CD4-positive, alpha-beta T cell treated with Interleukin-10 for 1 hour (primary cell): ENCODE results near the gene COBLL1.
A peak's percentile ranks its signal among the peaks of the same experiment; 100 is the strongest.

Experiments used
- DNase-seq: peaks from one replicate; pipeline ENCODE4 v3.0.0-alpha.2; 2020

The COBLL1 gene

DNA sequence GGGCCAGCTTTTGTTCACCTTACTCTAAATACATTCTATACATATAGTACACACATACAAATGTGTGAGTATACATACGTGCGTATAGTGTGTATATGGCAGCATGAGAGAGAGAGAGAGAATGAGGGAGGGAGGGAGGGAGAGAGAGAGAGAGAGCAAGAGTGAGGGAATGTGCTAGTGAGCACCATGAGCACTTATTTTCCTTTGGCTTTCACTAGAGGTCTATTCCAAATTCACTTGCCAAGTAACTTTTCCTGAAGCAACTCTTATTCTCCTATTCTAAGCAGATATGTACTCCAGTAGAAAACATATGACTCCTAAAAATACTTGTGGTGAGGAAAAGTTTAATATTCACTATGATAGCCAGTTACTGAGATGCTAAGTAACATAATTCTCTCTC is 85.7 kb downstream of the COBLL1 start:
- DNase-seq, result no peak

DNA sequence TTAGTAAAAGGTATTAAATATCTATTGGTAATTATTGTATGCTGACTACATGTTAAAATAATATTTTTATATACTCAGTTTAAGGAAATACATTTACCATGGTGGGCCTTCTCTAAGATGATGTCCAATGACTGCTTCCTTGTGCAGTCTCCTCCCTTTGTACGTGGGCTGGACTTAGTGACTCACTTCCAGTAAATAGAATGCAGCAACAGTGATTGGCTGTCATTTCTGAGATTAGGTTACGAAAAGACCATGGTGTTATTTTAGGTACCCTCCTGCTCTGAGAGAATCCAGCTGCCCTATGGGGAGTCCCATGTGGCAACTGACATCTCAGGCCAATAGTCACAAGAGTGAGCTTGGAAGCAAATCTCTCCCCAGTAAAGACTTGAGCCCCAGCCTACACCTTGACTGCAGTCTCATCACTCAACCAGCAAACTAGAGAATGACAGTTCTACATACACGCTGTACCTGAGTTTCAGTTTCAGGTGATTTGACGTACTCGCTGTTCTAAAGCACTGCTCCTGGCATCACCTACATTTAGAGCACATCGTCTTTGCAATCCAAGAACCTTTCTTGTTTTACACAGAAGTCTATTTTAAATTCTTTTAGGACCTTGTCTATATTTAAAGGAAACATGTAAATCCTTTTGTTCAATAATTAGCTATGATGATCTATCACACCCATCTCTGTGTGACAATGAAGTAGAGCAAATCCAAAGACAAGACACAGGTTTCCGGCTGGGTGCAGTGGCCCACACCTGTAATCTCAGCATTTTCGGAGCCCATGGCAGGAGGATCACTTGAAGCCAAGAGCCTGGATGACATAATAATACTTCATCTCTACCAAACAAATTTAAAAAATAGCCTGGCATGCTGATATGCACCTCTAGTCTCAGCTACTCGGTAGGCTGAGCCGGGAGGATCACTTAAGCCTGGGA is 87.2 kb downstream of the COBLL1 start:
- DNase-seq, result no peak

- no peak for DNase-seq
These were observed 88.7 kb downstream of the COBLL1 start for GRCh38 chr2:164752956-164753355.

GRCh38 chr2:164747783-164748433 is 93.7 kb downstream of the COBLL1 start:
- no peak for DNase-seq

DNA sequence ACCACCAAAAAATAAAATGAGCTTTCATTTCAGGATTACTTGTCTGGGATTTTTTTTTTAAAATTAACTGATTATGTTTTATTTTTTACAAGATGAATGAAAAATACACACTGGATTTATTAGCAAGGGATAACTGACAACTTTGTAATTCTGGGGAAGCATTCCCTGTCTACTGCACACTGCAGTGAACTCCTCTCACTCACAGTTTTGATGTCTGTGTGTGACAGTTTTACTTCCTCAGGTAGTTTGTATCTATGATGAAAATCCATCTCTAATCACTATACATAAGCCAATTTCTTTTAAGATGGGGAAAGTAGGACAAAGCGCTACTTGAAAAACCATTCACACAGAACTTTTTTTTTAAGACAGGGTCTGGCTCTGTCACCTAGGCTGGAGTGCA is 94.5 kb downstream of the COBLL1 start:
- no peak for DNase-seq

- DNase-seq, result no peak
These were observed 94.9 kb downstream of the COBLL1 start for GRCh38 chr2:164746713-164747112.

- DNase-seq, result no peak
These were observed 96.4 kb downstream of the COBLL1 start for GRCh38 chr2:164745012-164745797.

DNA sequence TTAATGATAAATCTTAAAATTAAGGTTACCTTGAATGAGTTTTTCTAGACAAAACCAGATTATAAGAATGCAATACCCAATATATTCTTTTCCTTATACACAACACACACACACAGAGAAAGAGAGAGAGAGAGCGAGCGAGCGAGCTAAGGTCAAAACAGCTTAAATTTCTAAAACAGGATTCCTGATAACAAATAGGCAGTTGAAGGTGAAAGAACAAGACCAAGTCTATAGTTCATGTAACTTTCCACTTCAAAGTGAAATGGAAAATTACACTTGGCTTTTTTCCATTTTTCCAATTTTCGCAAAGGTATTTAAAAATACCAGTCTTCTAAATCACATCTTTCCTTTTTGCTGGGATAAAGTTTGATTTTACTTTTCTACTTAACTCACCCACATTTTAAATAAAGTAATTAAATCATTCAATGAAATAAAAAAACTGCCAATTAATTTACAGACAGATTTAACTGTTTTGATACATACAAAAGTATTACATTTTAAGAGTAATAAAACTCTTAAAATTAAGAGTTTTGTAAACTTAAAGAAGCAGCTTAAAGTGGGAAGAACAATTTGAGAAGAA is 98.8 kb downstream of the COBLL1 start:
- no peak for DNase-seq

GRCh38 chr2:164739966-164740365 is 101.7 kb downstream of the COBLL1 start:
- no peak for DNase-seq

GRCh38 chr2:164737612-164738081 is 104.0 kb downstream of the COBLL1 start:
- DNase-seq, result peak; percentile 20

DNA sequence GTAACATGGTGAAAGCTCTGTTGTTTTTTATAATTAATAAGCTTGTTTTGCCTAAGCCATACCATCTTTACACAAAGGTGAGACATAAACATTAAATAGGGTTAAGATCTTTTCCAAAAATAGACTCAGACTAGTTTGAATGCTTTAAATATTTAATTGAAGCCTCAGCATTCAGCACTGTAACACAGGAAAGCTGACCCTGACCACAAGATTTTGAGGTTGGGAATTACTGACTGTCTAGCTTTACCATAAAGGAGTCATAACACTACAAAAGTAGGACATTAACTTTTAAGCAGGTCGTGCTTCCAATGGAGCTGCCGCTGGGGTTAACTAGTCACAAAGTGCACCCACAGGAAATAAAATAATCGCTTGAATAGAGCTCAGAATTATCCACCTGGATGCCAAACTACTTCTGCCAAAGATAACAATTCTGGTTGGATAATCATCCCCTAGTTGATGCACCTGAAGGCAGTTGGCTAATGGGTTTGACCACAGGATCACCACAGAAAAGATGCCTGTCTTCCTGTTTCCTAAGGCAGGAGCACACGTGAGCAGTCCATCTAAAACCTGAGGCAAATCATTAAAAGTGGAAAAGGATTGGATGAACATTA is 106.2 kb downstream of the COBLL1 start:
- no peak for DNase-seq

- no peak for DNase-seq
These were observed 107.4 kb downstream of the COBLL1 start for GRCh38 chr2:164734196-164734595.

DNA sequence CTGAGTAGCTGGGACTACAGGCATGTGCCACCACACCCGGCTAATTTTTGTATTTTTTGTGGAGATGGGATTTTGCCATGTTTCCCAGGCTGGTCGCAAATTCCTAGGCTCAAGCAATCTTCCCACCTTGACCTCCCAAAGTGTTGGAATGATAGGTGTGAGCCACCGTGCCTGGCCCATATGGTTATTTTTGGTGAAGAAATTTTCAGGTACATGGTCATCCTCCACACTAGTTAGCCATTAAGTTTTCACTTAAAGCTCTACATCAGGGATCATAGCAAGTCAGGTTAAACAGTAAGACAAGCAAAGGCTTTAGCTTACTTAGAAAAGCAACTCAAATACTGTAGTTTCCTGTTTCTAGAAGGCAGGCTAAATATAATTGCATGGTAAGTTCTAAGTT is 116.1 kb downstream of the COBLL1 start:
- DNase-seq, result no peak

DNA sequence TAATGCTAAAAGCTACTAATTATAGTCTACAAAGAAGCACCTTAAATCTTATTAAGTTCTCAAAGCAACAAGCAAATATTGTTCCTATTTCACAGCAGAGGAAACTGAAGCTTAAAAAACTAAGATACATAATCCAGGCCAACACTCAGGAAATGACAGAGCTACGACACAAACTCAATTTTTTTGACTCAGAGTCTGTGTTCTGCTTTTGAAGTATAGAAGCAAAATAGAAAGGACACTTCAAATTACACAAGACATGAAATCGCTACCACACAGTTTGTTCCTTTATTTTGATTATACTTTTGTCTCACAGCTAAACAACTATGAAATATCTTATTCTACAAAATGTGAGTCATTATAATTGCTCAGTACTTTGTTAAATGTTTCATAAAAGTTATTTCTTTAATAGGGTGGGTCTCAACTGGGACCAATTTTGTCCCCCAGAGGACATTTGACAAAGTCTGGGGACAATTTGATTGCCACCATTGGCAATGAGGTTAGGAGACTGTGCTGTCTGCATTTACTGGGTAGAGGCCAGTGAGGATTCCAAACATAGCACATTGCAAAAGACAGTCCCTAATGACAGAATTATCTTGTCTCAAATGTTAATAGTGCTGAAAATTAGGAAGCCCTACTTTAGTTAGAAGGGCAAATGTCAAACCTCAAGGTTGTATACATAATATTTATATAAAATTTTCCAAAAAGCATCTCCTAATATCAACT is 118.8 kb downstream of the COBLL1 start:
- no peak for DNase-seq

DNA sequence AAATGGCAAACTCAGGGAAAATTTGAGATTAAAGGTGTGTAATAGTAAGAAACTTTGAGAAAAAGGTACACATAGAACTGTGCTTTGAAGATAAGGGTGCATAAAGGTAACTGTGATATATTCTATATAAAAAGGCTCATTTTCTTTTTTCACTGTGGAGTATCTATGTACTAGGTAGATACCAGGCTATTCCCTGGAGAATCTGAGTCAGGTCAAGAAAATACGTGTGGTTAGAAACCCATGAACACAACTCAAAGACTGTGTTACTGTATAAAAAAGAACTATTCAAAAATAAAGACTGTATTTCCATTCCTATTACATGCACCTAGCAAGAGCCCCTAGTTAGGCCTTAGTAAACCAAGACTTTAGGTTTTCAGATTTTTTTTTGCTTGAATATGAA is 120.2 kb downstream of the COBLL1 start:
- DNase-seq, result no peak

- no peak for DNase-seq
These were observed 121.4 kb downstream of the COBLL1 start for GRCh38 chr2:164719996-164720941.

GRCh38 chr2:164717000-164717803 is 124.4 kb downstream of the COBLL1 start:
- DNase-seq, result peak; percentile 7

DNA sequence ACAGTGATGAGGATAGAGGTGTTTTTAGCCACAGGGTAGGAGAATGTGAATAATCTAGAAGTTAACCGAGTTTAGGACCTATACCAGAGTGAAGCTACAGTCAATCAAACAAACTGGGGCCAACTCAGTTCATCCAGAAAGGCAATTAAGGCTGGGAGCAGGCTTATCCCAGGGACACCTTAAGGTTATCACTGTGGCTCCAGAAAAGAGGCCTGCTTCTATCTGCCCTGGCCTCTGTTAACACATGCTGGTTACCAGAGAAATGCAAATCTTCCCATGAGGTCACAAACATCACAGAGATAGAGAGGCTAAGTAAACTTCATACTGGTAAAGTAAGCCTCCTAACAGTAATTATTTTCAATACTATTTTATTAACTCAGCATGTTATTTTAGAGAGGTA is 127.2 kb downstream of the COBLL1 start:
- DNase-seq, result no peak

- no peak for DNase-seq
These were observed 129.9 kb downstream of the COBLL1 start for GRCh38 chr2:164711766-164712138.
